Glomerular endothelial cell (primary cell): Measurements from ENCODE around the gene KRTAP19-8. TPM values are rescaled to one million over a fixed set of nuclear protein-coding genes. Genes with fewer than 3 reads are reported as not detected.

Source experiments
- DNase-seq: peaks from one replicate; pipeline ENCODE4 v3.0.0-alpha.2; 2011; ENCODE audit warnings: low read depth, low spot score; ENCODE audit errors: extremely low read depth
- total RNA-seq: library from RNA; depleted of rRNA; stranded (reverse); fragments of >200 nt; gene quantifications from 2 replicates; pipeline ENCODE4 v1.2.3, GENCODE V29; 2015

KRTAP19-8 gene
- not detected in 2 replicates for total RNA-seq

GRCh38 chr21:31038376-31038775 lies at the start of gene KRTAP19-8:
Gene KRTAP19-8, minus strand, starts transcription at chr21:31038476. Its CDS starts 33 bp downstream, at chr21:31038443.
- no peak for DNase-seq

- no peak for DNase-seq
Observed at GRCh38 chr21:31087639-31088473, 49.6 kb upstream of the KRTAP19-8 start.

- no peak for DNase-seq
Observed at GRCh38 chr21:31084689-31085088, 46.4 kb upstream of the KRTAP19-8 start.

- no peak for DNase-seq
Observed at GRCh38 chr21:31078796-31079195, 40.5 kb upstream of the KRTAP19-8 start.

- DNase-seq = no peak
Observed at GRCh38 chr21:31078216-31078615, 39.9 kb upstream of the KRTAP19-8 start.

- no peak for DNase-seq
Observed at GRCh38 chr21:31075848-31076247, 37.6 kb upstream of the KRTAP19-8 start.

GRCh38 chr21:31072533-31072932 lies 34.3 kb upstream of the KRTAP19-8 start:
- no peak for DNase-seq

GRCh38 chr21:31064803-31065202 lies 26.5 kb upstream of the KRTAP19-8 start:
- no peak for DNase-seq

- no peak for DNase-seq
Observed at GRCh38 chr21:31052489-31053142, 14.3 kb upstream of the KRTAP19-8 start.

GRCh38 chr21:31050577-31051157 lies 12.4 kb upstream of the KRTAP19-8 start:
- no peak for DNase-seq

GRCh38 chr21:31045841-31046240 lies 7.6 kb upstream of the KRTAP19-8 start:
- no peak for DNase-seq

GRCh38 chr21:31043471-31043870 lies 5.2 kb upstream of the KRTAP19-8 start:
- no peak for DNase-seq

GRCh38 chr21:31042080-31042464 lies 3.8 kb upstream of the KRTAP19-8 start:
- DNase-seq = no peak

- DNase-seq = no peak
Observed at GRCh38 chr21:31041295-31042079, 3.2 kb upstream of the KRTAP19-8 start.

GRCh38 chr21:31034378-31034777 lies 3.9 kb downstream of the KRTAP19-8 start:
- DNase-seq = no peak

GRCh38 chr21:31030367-31031106 lies 7.7 kb downstream of the KRTAP19-8 start:
- DNase-seq = no peak

- DNase-seq = no peak
Observed at GRCh38 chr21:31023680-31024079, 14.6 kb downstream of the KRTAP19-8 start.

GRCh38 chr21:31022306-31022705 lies 16.0 kb downstream of the KRTAP19-8 start:
- no peak for DNase-seq

- DNase-seq = no peak
Observed at GRCh38 chr21:31018232-31018631, 20.0 kb downstream of the KRTAP19-8 start.

- no peak for DNase-seq
Observed at GRCh38 chr21:31014891-31015290, 23.4 kb downstream of the KRTAP19-8 start.
